Gastrocnemius medialis (tissue), 4 donors: ENCODE measurements around the gene MACROD2. TPM values are rescaled to one million over a fixed set of nuclear protein-coding genes. Genes with fewer than 3 reads are reported as not detected.
A peak's percentile ranks its signal among the peaks of the same experiment; 100 is the strongest.

ENCODE experiments used
- ATAC-seq, 2 donors: fragments of 150-250 bp; one replicate each; pipeline ENCODE4 v1.9.1; 2016
- DNase-seq, 2 donors: peaks; one replicate each; pipeline ENCODE4 v3.0.0-alpha.2; 2019
- H3K27ac ChIP-seq, 4 donors: fragments of 200-600 bp; sonication (generic); 1 replicate in 1 of 4; 2 replicates in 3 of 4; pipeline ENCODE4 v1.5.1; 2016 to 2018; ENCODE audit warnings: mild to moderate bottlenecking in 2 of 4, moderate library complexity in 1 of 4
- H3K27me3 ChIP-seq, 3 donors: fragments of 200-600 bp; sonication (generic) in 2 of 3; 1 replicate in 1 of 3; 2 replicates in 2 of 3; pipeline versions ENCODE4 v1.5.1 to v1.6.0; 2016 to 2019; ENCODE audit warnings: mild to moderate bottlenecking in 1 of 3, moderate library complexity in 1 of 3
- H3K36me3 ChIP-seq, 2 donors: fragments of 200-600 bp; sonication (generic) in 1 of 2; one replicate each; pipeline ENCODE4 v1.5.1; 2017 to 2018
- H3K4me1 ChIP-seq, 2 donors: fragments of 200-600 bp; sonication (generic) in 1 of 2; one replicate each; pipeline ENCODE4 v1.5.1; 2016 to 2017; ENCODE audit warnings: mild to moderate bottlenecking in 2 of 2
- H3K4me3 ChIP-seq, 4 donors: fragments of 200-600 bp; sonication (generic) in 3 of 4; 1 replicate in 1 of 4; 2 replicates in 3 of 4; pipeline ENCODE4 v1.5.1; 2016 to 2019; ENCODE audit warnings: mild to moderate bottlenecking in 2 of 4
- H3K9me3 ChIP-seq, 3 donors: fragments of 200-600 bp; sonication (generic) in 2 of 3; 1 replicate in 1 of 3; 2 replicates in 2 of 3; pipeline ENCODE4 v1.5.1; 2016 to 2019
- POLR2A ChIP-seq, 2 donors: fragments of 450-650 bp; IDR thresholded peaks; one replicate each; pipeline ENCODE4 v1.6.1; 2017; ENCODE audit warnings: antibody characterized with exemption in 2 of 2, mild to moderate bottlenecking in 2 of 2, moderate library complexity in 2 of 2
- in situ Hi-C, 4 donors: fragments of 200-750 bp; cut with MboI; loops; one replicate each; pipeline versions ENCODE4 v1.15.0 to v1.8.0; 2017; ENCODE audit warnings: low sequenced_read_pairs in 4 of 4
- intact Hi-C: fragments of 100-400 bp; cut with DNase I; formaldehyde crosslinking; loops from one replicate; pipeline ENCODE4 v1.15.1; 2023; ENCODE audit warnings: low total_unique reads
- total RNA-seq, 4 donors: library from RNA; depleted of rRNA; stranded (reverse); fragments of >200 nt; gene quantifications; one replicate each; pipeline versions ENCODE4 v1.1.0 to v1.2.3, GENCODE V29; 2016
- TF ChIP-seq, protein P1 (sequence below), 5 experiments: fragments of 450-650 bp in 3 of 5; fragments of 200-600 bp in 2 of 5; sonication (generic) in 2 of 5; IDR thresholded peaks in 4 of 5; conservative IDR thresholded peaks in 1 of 5; 1 replicate in 4 of 5; 2 replicates in 1 of 5; pipeline ENCODE4 v1.5.1; 2016 to 2019; ENCODE audit warnings: antibody characterized with exemption in 5 of 5, mild to moderate bottlenecking in 3 of 5, moderate library complexity in 3 of 5

Gene MACROD2
- total RNA-seq, 4 donors from 2014 or later, result 1.8 to 10.2 (median 3.6) TPM

DNA sequence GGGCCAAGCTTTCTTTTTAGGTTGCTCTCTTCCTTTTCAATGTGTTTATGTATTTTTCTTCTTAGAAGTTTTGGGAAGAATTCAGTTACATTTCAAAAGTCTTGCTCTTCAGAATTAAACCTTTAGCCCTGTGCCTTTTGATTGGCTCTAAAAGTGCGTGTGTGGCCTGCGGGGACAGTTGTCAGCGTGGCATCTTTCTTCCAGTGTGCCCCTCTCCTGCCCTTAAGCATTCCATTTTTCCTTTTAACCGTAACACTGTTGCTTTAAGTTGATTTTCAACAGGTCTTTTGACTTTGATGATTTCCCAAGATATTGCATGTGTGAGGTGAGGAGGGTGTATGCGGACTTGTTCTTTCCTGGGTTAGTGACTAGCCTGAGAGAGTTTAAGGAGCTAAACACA is 1341.2 kb downstream of the MACROD2 start:
- DNase-seq, result no peak
- in situ Hi-C loops (no loop called here), intact Hi-C loops (no loop called here)
- Histone ChIP-seq H3K36me3 (no peaks in the 10 kb centered on the region), H3K9me3 (no peaks in the 10 kb centered on the region), H3K4me3 (no peak overlapping the region), H3K27ac (no peak overlapping the region), H3K27me3 (no peaks in the 10 kb centered on the region), H3K4me1 (no peaks in the 10 kb centered on the region)
- TF ChIP-seq, protein P1, sequence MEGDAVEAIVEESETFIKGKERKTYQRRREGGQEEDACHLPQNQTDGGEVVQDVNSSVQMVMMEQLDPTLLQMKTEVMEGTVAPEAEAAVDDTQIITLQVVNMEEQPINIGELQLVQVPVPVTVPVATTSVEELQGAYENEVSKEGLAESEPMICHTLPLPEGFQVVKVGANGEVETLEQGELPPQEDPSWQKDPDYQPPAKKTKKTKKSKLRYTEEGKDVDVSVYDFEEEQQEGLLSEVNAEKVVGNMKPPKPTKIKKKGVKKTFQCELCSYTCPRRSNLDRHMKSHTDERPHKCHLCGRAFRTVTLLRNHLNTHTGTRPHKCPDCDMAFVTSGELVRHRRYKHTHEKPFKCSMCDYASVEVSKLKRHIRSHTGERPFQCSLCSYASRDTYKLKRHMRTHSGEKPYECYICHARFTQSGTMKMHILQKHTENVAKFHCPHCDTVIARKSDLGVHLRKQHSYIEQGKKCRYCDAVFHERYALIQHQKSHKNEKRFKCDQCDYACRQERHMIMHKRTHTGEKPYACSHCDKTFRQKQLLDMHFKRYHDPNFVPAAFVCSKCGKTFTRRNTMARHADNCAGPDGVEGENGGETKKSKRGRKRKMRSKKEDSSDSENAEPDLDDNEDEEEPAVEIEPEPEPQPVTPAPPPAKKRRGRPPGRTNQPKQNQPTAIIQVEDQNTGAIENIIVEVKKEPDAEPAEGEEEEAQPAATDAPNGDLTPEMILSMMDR (IDR thresholded peaks at IDR 0.05 in 4 of 5, conservative IDR thresholded peaks at IDR 0.05 in 1 of 5), result no peak
- no peak for TF ChIP-seq POLR2A (IDR thresholded peaks at IDR 0.05)
- ATAC-seq, result no peak

DNA sequence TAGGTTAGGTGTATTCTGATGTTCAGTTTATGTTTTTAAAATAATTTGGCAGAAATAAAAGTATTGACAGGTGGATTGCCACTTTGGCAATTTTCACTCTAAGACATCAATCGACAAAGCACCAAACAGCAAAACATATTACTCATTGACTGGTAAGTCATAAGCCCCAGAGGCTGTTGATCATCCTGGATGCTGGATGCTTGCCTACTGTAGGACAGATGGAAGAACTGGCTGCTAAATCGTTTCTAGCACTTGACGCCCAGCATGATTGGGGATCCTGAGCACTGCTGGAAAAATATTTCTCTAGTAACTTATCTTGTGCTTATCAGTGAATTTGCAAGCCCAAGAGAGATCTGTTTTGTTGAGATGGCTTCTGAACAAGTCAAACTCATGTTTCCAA is 1343.9 kb downstream of the MACROD2 start:
- intact Hi-C loops, result no loop called here
- TF ChIP-seq, protein P1 (IDR thresholded peaks at IDR 0.05 in 4 of 5, conservative IDR thresholded peaks at IDR 0.05 in 1 of 5), result no peak
- no peak for TF ChIP-seq POLR2A (IDR thresholded peaks at IDR 0.05)
- ATAC-seq (no peak), DNase-seq (peak in 1 of 2 donors; percentile 6)
- Histone ChIP-seq H3K27me3 (no peaks in the 10 kb centered on the region), H3K27ac (no peak overlapping the region), H3K36me3 (no peaks in the 10 kb centered on the region), H3K4me1 (no peaks in the 10 kb centered on the region), H3K9me3 (no peaks in the 10 kb centered on the region), H3K4me3 (no peak overlapping the region)
- in situ Hi-C loops, result no loop called here

DNA sequence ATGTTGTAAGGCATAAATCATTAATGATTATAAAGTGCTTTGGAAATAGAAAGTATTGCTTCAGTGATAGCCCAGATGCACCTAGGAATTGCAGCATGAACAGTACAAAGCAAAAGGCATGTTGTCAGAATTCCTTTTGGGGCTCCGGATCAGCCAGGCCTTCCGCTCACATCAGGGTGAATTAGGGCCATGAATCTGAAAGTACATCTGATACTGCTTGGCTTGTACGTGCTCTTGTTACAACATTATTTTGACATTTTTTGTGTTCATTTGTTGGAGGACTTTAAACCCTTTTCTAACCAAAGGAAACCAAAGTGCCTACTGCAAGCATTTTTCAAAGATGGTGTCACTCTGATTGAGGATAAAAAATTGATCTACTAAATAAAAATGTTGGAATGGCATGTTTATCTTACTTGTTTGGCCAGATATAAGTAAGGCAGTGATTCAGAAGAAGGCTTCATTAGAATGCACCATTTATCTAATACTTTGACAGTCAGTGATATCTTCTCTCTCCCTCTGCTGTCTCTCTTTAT is 1347.7 kb downstream of the MACROD2 start:
- intact Hi-C loops (no loop called here), in situ Hi-C loops (no loop called here)
- H3K4me3 ChIP-seq, result no peak overlapping the region
- peak; percentile 16 to 36 for DNase-seq
- TF ChIP-seq POLR2A (IDR thresholded peaks at IDR 0.05), result no peak
- TF ChIP-seq, protein P1 (IDR thresholded peaks at IDR 0.05 in 4 of 5, conservative IDR thresholded peaks at IDR 0.05 in 1 of 5), result no peak
- H3K9me3 ChIP-seq, result no peaks in the 10 kb centered on the region
- peak; percentile 72 to 87 for ATAC-seq
- H3K36me3 ChIP-seq, result no peaks in the 10 kb centered on the region
- H3K27me3 ChIP-seq, result no peaks in the 10 kb centered on the region
- no peak overlapping the region for H3K27ac ChIP-seq
- no peaks in the 10 kb centered on the region for H3K4me1 ChIP-seq

DNA sequence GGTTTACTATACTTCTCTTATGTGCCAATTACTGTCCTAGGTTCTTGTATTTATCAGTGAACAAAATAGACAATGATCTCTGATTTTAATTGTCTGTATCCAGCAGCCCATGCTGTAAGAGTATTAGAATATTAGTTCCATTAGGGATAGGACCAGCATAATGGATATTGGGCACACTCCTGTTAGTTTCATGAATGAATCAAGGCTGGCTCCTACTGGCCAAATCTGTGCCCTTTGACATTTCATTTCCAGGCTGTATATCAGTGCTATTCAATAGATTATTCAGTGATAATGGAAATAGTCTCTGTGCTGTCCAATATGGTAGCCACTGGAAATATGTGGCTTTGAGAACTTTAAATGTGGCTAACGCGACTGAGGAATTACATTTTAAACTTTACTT is 1350.0 kb downstream of the MACROD2 start:
- no peak for TF ChIP-seq POLR2A (IDR thresholded peaks at IDR 0.05)
- TF ChIP-seq, protein P1 (IDR thresholded peaks at IDR 0.05 in 4 of 5, conservative IDR thresholded peaks at IDR 0.05 in 1 of 5), result no peak
- intact Hi-C loops, result no loop called here
- in situ Hi-C loops, result no loop called here

More for the DNA sequence above, 1350.0 kb downstream of the MACROD2 start:
- Histone ChIP-seq H3K4me1 (no peaks in the 10 kb centered on the region), H3K4me3 (no peak overlapping the region), H3K27ac (no peak overlapping the region), H3K36me3 (no peaks in the 10 kb centered on the region), H3K9me3 (no peaks in the 10 kb centered on the region), H3K27me3 (no peaks in the 10 kb centered on the region)
- ATAC-seq (no peak), DNase-seq (no peak)
